ENCODE measurements around the gene SLC22A3. TPM values are rescaled to one million over a fixed set of nuclear protein-coding genes. Genes with fewer than 3 reads are reported as not detected.

The SLC22A3 gene
- total RNA-seq, 3 donors from 2014 or later (not counting 1 experiment from before 2014, with no cell fraction given): not detected

DNA sequence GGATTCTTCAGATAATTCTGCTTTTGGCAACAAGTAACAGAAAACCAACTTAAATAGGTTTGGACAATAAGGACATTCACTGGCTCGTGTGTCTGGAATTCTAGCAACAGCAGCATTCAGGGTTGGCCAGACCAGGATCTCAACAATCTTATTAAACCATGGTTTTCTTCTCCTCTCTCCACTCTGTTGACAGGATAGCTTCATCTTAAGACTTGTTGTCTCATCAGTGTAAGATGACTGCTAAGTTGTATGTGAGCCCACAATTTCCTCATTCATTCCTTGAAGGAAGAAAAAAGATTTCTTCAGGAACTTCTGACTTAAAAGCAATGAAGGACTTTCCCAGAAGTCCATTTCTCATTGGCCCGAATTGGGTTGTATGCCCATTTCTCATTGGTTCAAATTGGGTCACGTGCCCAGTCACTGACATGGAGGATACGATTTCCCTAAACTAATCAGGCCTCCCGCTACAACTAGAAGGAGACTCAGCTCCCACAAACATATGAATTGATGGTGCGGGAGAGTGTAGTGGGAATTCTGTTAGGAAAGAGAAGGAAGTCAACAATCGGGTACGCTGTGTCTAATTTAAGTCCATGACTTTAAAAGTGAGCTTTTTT, 83.7 kb downstream of the SLC22A3 start:
- H3K4me3 ChIP-seq (ENCODE audit: low read length): no peak overlapping the region
- no peaks in the 10 kb centered on the region for H3K9me3 ChIP-seq (ENCODE audit: control insufficient read depth, insufficient read depth, low read length)
- peaks cover 7% of the 10 kb centered on the region for H3K27me3 ChIP-seq (ENCODE audit: control insufficient read depth, insufficient read depth, low read length)
- H3K4me1 ChIP-seq (ENCODE audit: control insufficient read depth, insufficient read depth, low read length): no peaks in the 10 kb centered on the region
- H3K27ac ChIP-seq (ENCODE audit: low read length): no peak overlapping the region
- DNase-seq: no peak
- H3K27ac Mint-ChIP-seq: no peak overlapping the region
- no peaks in the 10 kb centered on the region for H3K36me3 Mint-ChIP-seq
- H3K36me3 ChIP-seq (ENCODE audit: control insufficient read depth, insufficient read depth, low read length): no peaks in the 10 kb centered on the region
- intact Hi-C loops (cut with micrococcal nuclease): no loop called here
- H3K27me3 Mint-ChIP-seq (ENCODE audit: low read depth in 2 of 2): peaks cover 22 to 28% of the 10 kb centered on the region in 2 donors
- peaks cover 11 to 17% of the 10 kb centered on the region in 2 donors for H3K4me1 Mint-ChIP-seq
- no peak for ATAC-seq
- no peak overlapping the region for H3K4me3 Mint-ChIP-seq
- WGBS (ENCODE audit: insufficient coverage): 95% methylated on average over 7 of the region's 8 CpGs
- TF ChIP-seq, protein P1, sequence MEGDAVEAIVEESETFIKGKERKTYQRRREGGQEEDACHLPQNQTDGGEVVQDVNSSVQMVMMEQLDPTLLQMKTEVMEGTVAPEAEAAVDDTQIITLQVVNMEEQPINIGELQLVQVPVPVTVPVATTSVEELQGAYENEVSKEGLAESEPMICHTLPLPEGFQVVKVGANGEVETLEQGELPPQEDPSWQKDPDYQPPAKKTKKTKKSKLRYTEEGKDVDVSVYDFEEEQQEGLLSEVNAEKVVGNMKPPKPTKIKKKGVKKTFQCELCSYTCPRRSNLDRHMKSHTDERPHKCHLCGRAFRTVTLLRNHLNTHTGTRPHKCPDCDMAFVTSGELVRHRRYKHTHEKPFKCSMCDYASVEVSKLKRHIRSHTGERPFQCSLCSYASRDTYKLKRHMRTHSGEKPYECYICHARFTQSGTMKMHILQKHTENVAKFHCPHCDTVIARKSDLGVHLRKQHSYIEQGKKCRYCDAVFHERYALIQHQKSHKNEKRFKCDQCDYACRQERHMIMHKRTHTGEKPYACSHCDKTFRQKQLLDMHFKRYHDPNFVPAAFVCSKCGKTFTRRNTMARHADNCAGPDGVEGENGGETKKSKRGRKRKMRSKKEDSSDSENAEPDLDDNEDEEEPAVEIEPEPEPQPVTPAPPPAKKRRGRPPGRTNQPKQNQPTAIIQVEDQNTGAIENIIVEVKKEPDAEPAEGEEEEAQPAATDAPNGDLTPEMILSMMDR (IDR thresholded peaks at IDR 0.05): no peak
- H3K9me3 Mint-ChIP-seq: no peaks in the 10 kb centered on the region

DNA sequence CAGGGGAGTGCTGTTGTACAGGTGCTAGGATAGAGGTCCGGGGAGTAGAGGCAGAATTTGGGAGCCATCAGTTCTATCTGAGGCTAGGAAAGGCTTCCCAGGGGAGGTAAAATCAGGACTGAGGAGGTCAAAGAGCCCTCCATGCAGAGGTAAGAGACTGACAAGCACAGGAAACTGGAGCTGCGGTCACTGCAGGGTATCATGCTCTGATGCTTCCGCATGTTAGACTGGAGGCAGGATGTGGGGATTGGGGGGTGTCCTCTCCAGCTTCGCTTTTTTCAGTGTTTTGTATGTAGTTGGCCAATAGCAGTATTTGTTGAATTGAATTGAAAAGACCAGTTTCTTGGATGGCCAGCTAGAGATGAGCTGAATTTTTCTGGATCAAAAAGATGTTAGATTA, 87.8 kb downstream of the SLC22A3 start:
- Mint-ChIP-seq H3K4me1 (peaks cover 10 to 17% of the 10 kb centered on the region in 2 donors), H3K9me3 (no peaks in the 10 kb centered on the region), H3K4me3 (no peak overlapping the region), H3K27me3 (ENCODE audit: low read depth in 2 of 2) (peaks cover 12 to 15% of the 10 kb centered on the region in 2 donors), H3K36me3 (no peaks in the 10 kb centered on the region), H3K27ac (no peak overlapping the region)
- DNase-seq (no peak), ATAC-seq (no peak)
- Histone ChIP-seq H3K36me3 (ENCODE audit: control insufficient read depth, insufficient read depth, low read length) (no peaks in the 10 kb centered on the region), H3K27me3 (ENCODE audit: control insufficient read depth, insufficient read depth, low read length) (peaks cover 2% of the 10 kb centered on the region), H3K4me3 (ENCODE audit: low read length) (no peak overlapping the region), H3K27ac (ENCODE audit: low read length) (no peak overlapping the region), H3K4me1 (ENCODE audit: control insufficient read depth, insufficient read depth, low read length) (no peaks in the 10 kb centered on the region), H3K9me3 (ENCODE audit: control insufficient read depth, insufficient read depth, low read length) (no peaks in the 10 kb centered on the region)
- intact Hi-C loops (cut with micrococcal nuclease): no loop called here
- 61% methylated on average over 4 of the region's 4 CpGs for WGBS (ENCODE audit: insufficient coverage)
- TF ChIP-seq, protein P1 (IDR thresholded peaks at IDR 0.05): no peak

DNA sequence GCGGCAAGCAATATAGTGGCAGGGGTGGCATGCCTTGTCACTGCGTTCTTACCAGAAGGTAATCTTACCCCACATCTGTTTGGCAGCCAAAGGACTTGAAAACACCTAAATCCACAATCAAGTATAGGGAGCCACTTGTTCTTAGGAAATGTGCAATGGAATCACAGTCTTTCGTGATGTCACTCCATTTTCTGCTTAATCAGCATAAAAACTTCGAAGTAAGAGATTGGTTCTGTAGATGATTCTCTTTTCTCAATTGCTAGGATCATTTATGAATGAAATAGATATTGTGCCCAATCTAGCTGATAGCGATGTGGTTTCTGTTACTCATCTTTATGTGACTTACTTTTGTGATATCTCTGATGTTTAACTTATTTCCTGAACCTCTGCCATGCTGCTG, 89.0 kb downstream of the SLC22A3 start:
- Mint-ChIP-seq H3K9me3 (no peaks in the 10 kb centered on the region), H3K27me3 (ENCODE audit: low read depth in 2 of 2) (peaks cover 12 to 15% of the 10 kb centered on the region in 2 donors), H3K36me3 (no peaks in the 10 kb centered on the region), H3K4me3 (no peak overlapping the region), H3K4me1 (peaks cover 10 to 17% of the 10 kb centered on the region in 2 donors), H3K27ac (no peak overlapping the region)
- TF ChIP-seq, protein P1 (IDR thresholded peaks at IDR 0.05): no peak
- WGBS (ENCODE audit: insufficient coverage): 88% methylated on average over 5 of the region's 5 CpGs
- H3K36me3 ChIP-seq (ENCODE audit: control insufficient read depth, insufficient read depth, low read length): no peaks in the 10 kb centered on the region
- H3K27me3 ChIP-seq (ENCODE audit: control insufficient read depth, insufficient read depth, low read length): no peaks in the 10 kb centered on the region
- H3K9me3 ChIP-seq (ENCODE audit: control insufficient read depth, insufficient read depth, low read length): no peaks in the 10 kb centered on the region
- H3K27ac ChIP-seq (ENCODE audit: low read length): no peak overlapping the region
- DNase-seq: no peak
- no peaks in the 10 kb centered on the region for H3K4me1 ChIP-seq (ENCODE audit: control insufficient read depth, insufficient read depth, low read length)
- ATAC-seq: no peak
- H3K4me3 ChIP-seq (ENCODE audit: low read length): no peak overlapping the region
- intact Hi-C loops (cut with micrococcal nuclease): no loop called here

DNA sequence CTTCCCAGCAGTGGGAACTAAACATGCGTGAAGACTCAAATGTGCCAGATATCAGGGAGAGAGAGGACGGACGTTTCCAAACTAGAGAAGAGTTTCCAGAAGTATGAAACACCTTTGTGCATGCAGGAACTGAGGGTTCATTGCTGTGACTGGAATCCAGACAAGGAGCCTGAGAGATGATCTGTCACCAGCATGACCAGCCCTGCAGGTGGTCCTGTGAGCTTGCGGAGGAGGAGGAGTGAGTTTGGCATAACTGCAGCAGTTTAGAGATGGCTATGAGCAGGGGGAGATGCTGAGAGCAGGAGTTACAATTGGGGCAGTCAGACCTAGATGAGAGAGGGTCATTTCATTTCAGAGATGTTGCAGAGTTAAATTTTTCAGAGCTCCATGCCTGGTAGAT, 89.6 kb downstream of the SLC22A3 start:
- H3K9me3 Mint-ChIP-seq: no peaks in the 10 kb centered on the region
- WGBS (ENCODE audit: insufficient coverage): 89% methylated on average over 4 of the region's 4 CpGs
- no peak overlapping the region for H3K27ac Mint-ChIP-seq
- intact Hi-C loops (cut with micrococcal nuclease): no loop called here
- Histone ChIP-seq H3K9me3 (ENCODE audit: control insufficient read depth, insufficient read depth, low read length) (no peaks in the 10 kb centered on the region), H3K36me3 (ENCODE audit: control insufficient read depth, insufficient read depth, low read length) (no peaks in the 10 kb centered on the region), H3K27ac (ENCODE audit: low read length) (no peak overlapping the region), H3K4me3 (ENCODE audit: low read length) (no peak overlapping the region), H3K4me1 (ENCODE audit: control insufficient read depth, insufficient read depth, low read length) (no peaks in the 10 kb centered on the region), H3K27me3 (ENCODE audit: control insufficient read depth, insufficient read depth, low read length) (no peaks in the 10 kb centered on the region)
- H3K4me1 Mint-ChIP-seq: peaks cover 10 to 17% of the 10 kb centered on the region in 2 donors
- TF ChIP-seq, protein P1 (IDR thresholded peaks at IDR 0.05): no peak
- ATAC-seq: no peak
- peaks cover 11 to 12% of the 10 kb centered on the region in 2 donors for H3K27me3 Mint-ChIP-seq (ENCODE audit: low read depth in 2 of 2)
- DNase-seq: no peak
- H3K36me3 Mint-ChIP-seq: no peaks in the 10 kb centered on the region
- no peak overlapping the region for H3K4me3 Mint-ChIP-seq
